HG02981 (cell line): ENCODE measurements around the gene MSH3.

ENCODE experiments used
- ATAC-seq: cut with Tn5 transposase; IDR thresholded peaks from one replicate; pipeline ENCODE4 v1.9.1; 2021; ENCODE audit warnings: mild to moderate bottlenecking, moderate library complexity; ENCODE audit not compliant: unreplicated experiment

MSH3 gene

GRCh38 chr5:80654391-80655230 is at the start of gene MSH3, which contains the start of gene DHFR:
Gene MSH3, plus strand, starts transcription at chr5:80654652. Its CDS starts 76 bp downstream, at chr5:80654728.
Gene DHFR, minus strand, starts transcription at chr5:80654983. Its CDS starts 494 bp downstream, at chr5:80654489.
- peak; percentile 41 for ATAC-seq

DNA sequence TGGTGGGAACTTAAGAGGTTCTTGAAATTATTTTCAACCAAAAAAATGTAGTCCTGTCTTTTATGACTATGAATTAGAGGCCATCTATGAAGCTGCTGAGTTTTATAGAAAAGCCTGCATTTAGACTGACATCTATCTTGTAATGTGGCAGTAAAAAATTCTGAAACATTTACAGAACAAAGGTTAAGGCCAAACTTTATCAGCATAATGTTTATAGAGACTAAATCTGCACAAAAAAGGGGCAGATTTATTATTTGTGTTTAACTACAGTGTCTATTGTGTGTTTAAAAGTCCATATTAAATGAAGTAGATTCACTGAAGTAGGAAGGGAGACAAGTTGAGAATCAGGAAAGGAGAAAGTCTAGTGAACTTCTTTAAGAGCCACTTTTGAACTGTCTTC is 47.1 kb upstream of the MSH3 start:
- ATAC-seq: no peak

DNA sequence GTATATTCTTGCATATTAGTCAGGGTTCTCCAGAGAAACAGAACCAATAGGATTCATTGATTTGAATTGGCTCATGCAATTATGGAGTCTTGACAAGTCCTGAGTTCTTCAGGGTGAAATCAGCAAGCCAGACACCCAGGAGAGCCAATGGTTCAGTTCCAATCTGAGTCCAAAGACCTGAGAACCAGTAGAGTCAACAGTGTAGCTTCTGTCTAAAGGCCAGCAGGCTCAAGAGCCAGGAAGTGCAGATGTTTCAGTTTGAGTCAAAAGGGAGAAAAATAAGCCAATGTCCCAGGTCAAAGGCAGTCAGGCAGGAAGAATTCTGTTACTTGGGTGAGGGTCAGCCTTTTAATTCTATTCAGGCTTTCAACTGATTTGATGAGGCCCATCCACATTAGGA is 46.6 kb upstream of the MSH3 start:
- peak; percentile 67 for ATAC-seq

DNA sequence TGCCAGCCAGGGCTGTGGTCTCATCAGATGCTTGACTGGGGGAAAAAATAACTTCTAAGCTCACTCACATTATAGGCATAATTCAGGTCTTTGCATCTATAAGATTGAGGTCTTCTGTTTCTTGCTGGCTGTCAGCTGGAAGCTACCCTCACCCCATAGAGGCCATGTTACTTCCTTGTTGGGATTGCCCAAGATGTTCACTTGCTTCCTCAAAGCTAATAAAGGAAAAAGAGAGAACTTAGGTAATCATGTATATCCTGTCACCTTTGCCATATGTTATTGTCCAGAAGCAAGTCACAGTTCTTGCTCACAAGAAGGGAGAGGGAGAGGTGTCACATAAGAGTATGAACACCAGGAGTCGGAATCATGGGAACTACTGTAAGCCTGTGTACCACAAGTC is 45.7 kb upstream of the MSH3 start:
- ATAC-seq: no peak

- ATAC-seq: no peak
These were observed 44.8 kb upstream of the MSH3 start for GRCh38 chr5:80609692-80610091.

- ATAC-seq: no peak
These were observed 39.1 kb upstream of the MSH3 start for GRCh38 chr5:80615266-80615914.

DNA sequence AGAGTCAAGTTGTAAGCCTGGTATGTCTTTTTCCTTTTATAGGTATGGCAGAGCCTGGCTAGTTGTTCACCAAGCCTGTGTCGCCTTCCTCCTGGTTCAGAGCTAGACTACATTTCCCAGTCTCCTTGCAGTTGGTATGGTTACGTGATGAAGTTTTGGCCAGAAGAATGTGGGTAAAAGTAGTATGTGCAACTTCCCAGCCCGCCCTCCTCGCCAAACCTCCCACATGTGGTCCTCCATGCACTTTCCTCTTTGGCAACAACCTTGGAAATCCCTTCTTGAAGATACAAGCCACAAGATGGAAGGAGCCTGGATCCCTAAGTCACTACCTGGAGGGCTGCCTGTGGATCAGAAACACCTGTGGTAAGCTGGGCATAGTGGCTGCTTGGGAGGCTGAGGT is 36.0 kb upstream of the MSH3 start:
- ATAC-seq: no peak

- ATAC-seq: no peak
These were observed 35.4 kb upstream of the MSH3 start for GRCh38 chr5:80619086-80619485.

DNA sequence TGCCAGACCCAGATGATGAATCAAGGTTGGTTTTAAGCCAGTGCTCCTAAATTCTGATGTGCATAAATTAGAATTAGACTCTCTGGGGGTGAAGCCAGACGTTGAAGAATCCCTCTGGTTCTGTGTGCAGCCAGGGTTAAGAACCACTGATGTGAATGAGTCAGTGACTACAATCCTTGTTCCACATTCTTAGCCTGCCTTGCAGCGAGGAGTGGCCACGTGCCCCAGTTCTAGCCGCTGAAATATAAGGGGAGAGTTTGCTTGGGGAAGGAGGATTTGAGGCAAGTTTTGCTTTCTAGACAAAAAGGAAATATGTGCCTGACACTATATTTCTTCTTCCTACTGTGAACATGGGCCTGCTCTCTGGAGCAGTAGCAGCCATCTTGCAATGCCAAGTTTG is 34.2 kb upstream of the MSH3 start:
- no peak for ATAC-seq

- ATAC-seq: no peak
These were observed 31.7 kb upstream of the MSH3 start for GRCh38 chr5:80622756-80623155.

DNA sequence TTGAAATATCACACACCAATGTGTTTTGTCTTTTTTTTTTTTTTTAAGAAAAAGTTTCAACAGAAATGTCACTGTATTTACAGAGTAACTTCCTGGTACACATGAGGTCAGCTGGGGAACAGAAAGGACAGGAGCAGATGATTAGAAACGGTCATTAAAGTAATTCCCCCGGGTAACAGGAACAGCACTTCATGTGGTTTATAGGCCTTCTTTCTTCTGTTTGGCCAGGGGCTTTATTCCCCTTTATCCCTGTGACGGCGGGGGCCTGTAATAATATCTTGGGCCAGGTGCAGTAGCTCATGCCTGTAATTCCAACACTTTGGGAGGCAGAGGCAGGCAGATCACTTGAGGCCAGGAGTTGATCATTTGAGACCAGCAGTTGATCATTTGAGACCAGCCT is 30.5 kb upstream of the MSH3 start:
- no peak for ATAC-seq

- ATAC-seq: no peak
These were observed 29.2 kb upstream of the MSH3 start for GRCh38 chr5:80625230-80625629.

DNA sequence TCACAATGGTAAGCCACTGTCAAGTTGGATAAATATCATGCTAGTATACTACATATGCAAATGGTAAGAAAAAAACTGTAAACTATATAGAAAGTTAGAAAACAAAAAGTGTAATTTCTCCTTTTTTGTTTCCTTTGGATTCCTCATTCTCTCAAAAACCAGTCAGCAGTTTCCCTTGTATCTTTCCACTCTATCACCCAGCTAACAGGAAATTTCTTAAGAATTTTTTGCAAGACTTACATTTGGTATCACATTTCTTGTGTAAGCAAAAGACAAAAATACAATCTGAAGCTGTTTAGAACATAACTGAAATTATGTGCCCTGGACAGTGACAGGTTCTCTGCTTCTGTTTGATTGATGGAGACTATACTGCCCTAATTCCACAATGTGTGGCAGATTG is 25.2 kb upstream of the MSH3 start:
- no peak for ATAC-seq

- ATAC-seq: no peak
These were observed 22.9 kb upstream of the MSH3 start for GRCh38 chr5:80631278-80632259.

- no peak for ATAC-seq
These were observed 21.8 kb upstream of the MSH3 start for GRCh38 chr5:80632700-80633099.

GRCh38 chr5:80634193-80634592 is 20.3 kb upstream of the MSH3 start:
- no peak for ATAC-seq

DNA sequence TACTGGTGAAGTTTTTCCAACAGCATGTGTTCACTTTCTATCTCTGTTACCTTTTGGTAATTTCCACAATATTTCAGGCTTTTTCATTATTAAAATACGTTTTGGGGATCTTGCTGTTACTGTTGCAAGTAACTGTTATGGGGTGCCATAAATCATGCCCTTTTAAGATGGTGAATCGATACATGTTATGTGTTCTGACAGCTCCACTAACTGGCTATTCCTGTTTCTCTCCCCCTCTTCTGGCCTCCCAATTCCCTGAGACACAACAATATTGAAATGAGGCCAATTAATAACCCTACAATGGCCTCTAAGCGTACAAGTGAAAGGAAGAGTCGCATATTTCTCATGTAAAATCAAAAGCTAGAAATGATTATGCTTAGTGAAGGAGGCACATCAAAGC is 13.1 kb upstream of the MSH3 start:
- ATAC-seq: no peak

- ATAC-seq: no peak
These were observed 9.6 kb upstream of the MSH3 start for GRCh38 chr5:80644900-80645299.

- ATAC-seq: no peak
These were observed 7.5 kb upstream of the MSH3 start for GRCh38 chr5:80646926-80647325.

GRCh38 chr5:80653502-80653901 is 950 bp upstream of the MSH3 start:
- no peak for ATAC-seq

DNA sequence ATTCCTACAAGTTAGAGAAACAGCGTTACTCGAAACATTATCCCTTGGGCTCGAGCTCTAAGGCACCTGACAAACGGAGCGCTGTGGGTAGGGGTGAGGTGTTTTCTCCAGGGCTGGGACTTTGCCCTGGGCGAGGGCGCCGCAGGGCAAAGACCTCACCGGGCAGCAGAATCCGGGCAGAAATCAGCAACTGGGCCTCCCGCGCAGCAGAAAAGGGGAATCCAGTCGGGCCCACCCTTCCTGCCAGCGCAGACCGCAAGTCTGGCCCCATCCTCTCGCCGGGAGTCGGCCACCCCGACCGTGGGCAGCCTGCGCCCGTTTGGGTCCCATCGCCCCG is 430 bp upstream of the MSH3 start:
- ATAC-seq: no peak
